Endodermal cell (in vitro differentiated cells): ENCODE results near the gene ANKRD33B. TPM values are rescaled to one million over a fixed set of nuclear protein-coding genes. Genes with fewer than 3 reads are reported as not detected.

ENCODE experiments used
- DNase-seq: peaks from one replicate; pipeline ENCODE4 v3.0.0-alpha.2; 2017
- H3K27ac ChIP-seq: 2 replicates; pipeline ENCODE4 v1.5.1; 2013; ENCODE audit warnings: mild to moderate bottlenecking, low read depth, low read length, moderate library complexity
- H3K27me3 ChIP-seq: 2 replicates; pipeline ENCODE4 v1.6.1; 2013; ENCODE audit warnings: mild to moderate bottlenecking, low read length, moderate library complexity; ENCODE audit not compliant: insufficient read depth, control insufficient read depth, poor library complexity, severe bottlenecking
- H3K36me3 ChIP-seq: 2 replicates; pipeline ENCODE4 v1.7.0; 2013; ENCODE audit warnings: mild to moderate bottlenecking, low read length, moderate library complexity; ENCODE audit not compliant: control insufficient read depth, insufficient read depth
- H3K4me1 ChIP-seq: one replicate; pipeline ENCODE4 v1.7.0; 2013; ENCODE audit warnings: low read length; ENCODE audit not compliant: control insufficient read depth, insufficient read depth
- H3K4me3 ChIP-seq: 2 replicates; pipeline ENCODE4 v1.5.1; 2013; ENCODE audit warnings: mild to moderate bottlenecking, low read length, moderate library complexity
- H3K9ac ChIP-seq: 2 replicates; pipeline ENCODE4 v1.6.1; 2013; ENCODE audit warnings: mild to moderate bottlenecking, low read length, moderate library complexity; ENCODE audit not compliant: poor library complexity, severe bottlenecking; ENCODE audit errors: extremely low read depth
- H3K9me3 ChIP-seq: 2 replicates; pipeline ENCODE4 v1.6.1; 2013; ENCODE audit warnings: mild to moderate bottlenecking, low read length, moderate library complexity; ENCODE audit not compliant: control insufficient read depth
- H3K27ac Mint-ChIP-seq: 2 replicates; pipeline ENCODE4 v1.8.0; 2020; ENCODE audit warnings: mixed read lengths
- H3K27me3 Mint-ChIP-seq: 2 replicates; pipeline ENCODE4 v1.8.0; 2021; ENCODE audit warnings: mild to moderate bottlenecking, mixed read lengths; ENCODE audit not compliant: insufficient read depth
- H3K36me3 Mint-ChIP-seq: 2 replicates; pipeline ENCODE4 v1.8.0; 2020; ENCODE audit warnings: low read depth, mixed read lengths
- H3K4me1 Mint-ChIP-seq: 2 replicates; pipeline ENCODE4 v1.8.0; 2020; ENCODE audit warnings: mixed read lengths
- H3K4me3 Mint-ChIP-seq: 2 replicates; pipeline ENCODE4 v1.8.0; 2020; ENCODE audit warnings: mild to moderate bottlenecking, moderate library complexity, mixed read lengths
- H3K9me3 Mint-ChIP-seq: 2 replicates; pipeline ENCODE4 v1.8.0; 2020; ENCODE audit warnings: mild to moderate bottlenecking, mixed read lengths
- WGBS, 2 experiments: methylation state at CpG; one replicate each; pipeline versions ENCODE4 v1.1.5 to v1.1.7; 2013; ENCODE audit warnings: missing lambda C conversion rate in 2 of 2, mixed read lengths in 1 of 2; ENCODE audit not compliant: insufficient coverage in 1 of 2, insufficient read length in 1 of 2; 5-methylcytosine and 5-hydroxymethylcytosine counted together
- total RNA-seq, 2 donors: library from RNA; stranded (reverse); fragmentation: NEBNext Ultra II Directional in 1 of 2; extraction: Animal tissue kit (Norgen Biotek cat#: 25700) in 1 of 2; gene quantifications; 2 replicates in 1 of 2; 3 replicates in 1 of 2; pipeline ENCODE4 v1.2.1, GENCODE V29; 2021
- TF ChIP-seq, protein P1 (sequence below): fragments of 200-600 bp; sonication (generic); conservative IDR thresholded peaks from 2 replicates; pipeline ENCODE4 v1.5.0; 2021; ENCODE audit warnings: antibody characterized with exemption, mild to moderate bottlenecking

The ANKRD33B gene
- total RNA-seq, 2 donors from 2014 or later: 21.9 to 37.2 TPM

DNA sequence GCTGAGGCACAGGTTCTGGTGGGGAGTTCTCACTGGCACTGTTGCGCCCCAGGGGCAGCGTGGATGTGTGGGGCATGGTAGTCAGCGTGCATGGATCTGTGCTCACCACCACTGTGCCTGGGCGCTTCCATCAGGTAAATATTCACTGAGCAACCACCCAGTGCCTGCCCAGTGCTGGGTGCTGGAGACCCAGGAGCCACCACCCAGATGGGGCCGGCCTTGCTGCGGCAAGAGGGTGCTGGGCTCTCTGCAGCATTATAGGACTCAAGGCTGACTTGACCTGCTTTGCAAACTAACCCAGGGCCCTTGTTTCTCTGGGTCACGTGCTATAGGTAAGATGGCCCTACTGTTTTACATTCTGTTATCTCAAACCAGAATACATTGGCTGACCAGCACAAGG, 136.6 kb downstream of the ANKRD33B start:
- Histone ChIP-seq H3K27ac (no peak overlapping the region), H3K36me3 (peaks cover 6% of the 10 kb centered on the region), H3K9ac (no peak overlapping the region), H3K9me3 (no peaks in the 10 kb centered on the region), H3K4me1 (peaks cover 9% of the 10 kb centered on the region), H3K4me3 (no peak overlapping the region), H3K27me3 (no peaks in the 10 kb centered on the region)
- peaks cover 27% of the 10 kb centered on the region for H3K4me1 Mint-ChIP-seq
- no peaks in the 10 kb centered on the region for H3K9me3 Mint-ChIP-seq
- no peak for DNase-seq
- H3K36me3 Mint-ChIP-seq: peaks cover 3% of the 10 kb centered on the region
- WGBS, 2 experiments: 94 to 97% methylated on average over 7 of the region's 7 CpGs
- no peaks in the 10 kb centered on the region for H3K27me3 Mint-ChIP-seq
- H3K27ac Mint-ChIP-seq: no peak overlapping the region
- TF ChIP-seq, protein P1, sequence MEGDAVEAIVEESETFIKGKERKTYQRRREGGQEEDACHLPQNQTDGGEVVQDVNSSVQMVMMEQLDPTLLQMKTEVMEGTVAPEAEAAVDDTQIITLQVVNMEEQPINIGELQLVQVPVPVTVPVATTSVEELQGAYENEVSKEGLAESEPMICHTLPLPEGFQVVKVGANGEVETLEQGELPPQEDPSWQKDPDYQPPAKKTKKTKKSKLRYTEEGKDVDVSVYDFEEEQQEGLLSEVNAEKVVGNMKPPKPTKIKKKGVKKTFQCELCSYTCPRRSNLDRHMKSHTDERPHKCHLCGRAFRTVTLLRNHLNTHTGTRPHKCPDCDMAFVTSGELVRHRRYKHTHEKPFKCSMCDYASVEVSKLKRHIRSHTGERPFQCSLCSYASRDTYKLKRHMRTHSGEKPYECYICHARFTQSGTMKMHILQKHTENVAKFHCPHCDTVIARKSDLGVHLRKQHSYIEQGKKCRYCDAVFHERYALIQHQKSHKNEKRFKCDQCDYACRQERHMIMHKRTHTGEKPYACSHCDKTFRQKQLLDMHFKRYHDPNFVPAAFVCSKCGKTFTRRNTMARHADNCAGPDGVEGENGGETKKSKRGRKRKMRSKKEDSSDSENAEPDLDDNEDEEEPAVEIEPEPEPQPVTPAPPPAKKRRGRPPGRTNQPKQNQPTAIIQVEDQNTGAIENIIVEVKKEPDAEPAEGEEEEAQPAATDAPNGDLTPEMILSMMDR: no peak
- no peak overlapping the region for H3K4me3 Mint-ChIP-seq

DNA sequence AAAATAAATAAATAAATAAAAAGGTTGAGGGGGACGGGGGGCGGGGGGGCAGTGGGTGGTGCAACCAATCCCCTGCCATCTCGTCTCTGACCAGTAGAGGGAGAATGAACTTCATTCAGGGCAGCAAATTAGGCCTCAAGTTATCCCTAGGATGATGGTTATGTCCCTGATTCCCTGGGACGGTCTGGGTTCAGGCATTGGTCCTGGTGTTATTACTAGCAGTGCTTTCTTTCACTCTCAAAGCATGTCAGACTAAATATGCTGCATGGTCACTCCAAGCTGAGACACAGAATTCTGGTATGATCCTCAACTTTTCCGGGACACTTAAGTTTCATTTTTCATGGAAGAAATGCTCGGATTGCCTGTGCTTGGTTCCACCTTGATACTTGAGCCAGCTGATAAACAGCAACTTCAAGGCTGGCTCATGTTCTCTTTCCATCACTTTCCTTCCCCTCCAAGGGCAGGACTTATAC, 137.7 kb downstream of the ANKRD33B start:
- Mint-ChIP-seq H3K27me3 (no peaks in the 10 kb centered on the region), H3K4me1 (peaks cover 34% of the 10 kb centered on the region), H3K4me3 (no peak overlapping the region), H3K36me3 (peaks cover 3% of the 10 kb centered on the region), H3K27ac (no peak overlapping the region), H3K9me3 (no peaks in the 10 kb centered on the region)
- H3K9me3 ChIP-seq: no peaks in the 10 kb centered on the region
- no peak overlapping the region for H3K9ac ChIP-seq
- H3K4me1 ChIP-seq: peaks cover 9% of the 10 kb centered on the region
- TF ChIP-seq, protein P1: peak; percentile 88
- H3K4me3 ChIP-seq: no peak overlapping the region
- DNase-seq: peak; percentile 78
- H3K36me3 ChIP-seq: peaks cover 7% of the 10 kb centered on the region
- no peak overlapping the region for H3K27ac ChIP-seq
- no peaks in the 10 kb centered on the region for H3K27me3 ChIP-seq
- 55 to 59% methylated on average over 6 of the region's 6 CpGs for WGBS, 2 experiments

DNA sequence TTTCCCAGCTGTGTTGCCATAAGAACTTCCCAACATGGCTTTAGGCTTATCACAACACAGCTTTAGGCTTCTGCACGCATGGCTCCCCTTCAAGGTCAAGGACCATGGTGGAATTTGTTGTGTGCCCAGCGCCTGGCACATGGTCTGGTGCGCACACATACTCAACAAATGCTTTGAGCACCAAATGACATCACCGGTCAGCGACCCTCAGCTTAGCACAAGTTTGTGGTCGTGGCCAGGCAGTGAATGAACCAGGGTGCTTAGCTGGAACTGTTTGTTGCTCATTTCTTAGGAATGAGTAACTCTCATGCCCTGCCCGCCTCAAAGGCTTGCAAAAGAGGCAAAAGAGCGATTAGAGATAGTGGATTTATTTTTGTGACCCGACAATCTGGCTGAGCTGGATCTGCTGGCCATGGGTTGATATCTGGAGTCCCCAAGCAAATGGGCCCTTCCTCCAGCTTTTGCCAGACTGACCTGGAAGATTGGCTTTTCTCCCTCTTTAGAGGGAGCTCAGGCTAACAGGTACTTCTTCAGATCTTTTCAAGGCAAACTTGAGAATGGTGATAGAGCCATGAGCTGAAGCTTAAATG, 138.3 kb downstream of the ANKRD33B start:
- TF ChIP-seq, protein P1: no peak
- no peak overlapping the region for H3K27ac ChIP-seq
- no peak for DNase-seq
- Mint-ChIP-seq H3K27me3 (no peaks in the 10 kb centered on the region), H3K4me3 (no peak overlapping the region), H3K9me3 (no peaks in the 10 kb centered on the region), H3K36me3 (peaks cover 3% of the 10 kb centered on the region), H3K27ac (peak overlapping the region; percentile 87), H3K4me1 (peaks cover 40% of the 10 kb centered on the region)
- WGBS, 2 experiments: 93 to 98% methylated on average over 9 of the region's 9 CpGs
- peaks cover 7% of the 10 kb centered on the region for H3K36me3 ChIP-seq
- no peak overlapping the region for H3K4me3 ChIP-seq
- peak overlapping the region; percentile 23 for H3K9ac ChIP-seq
- peaks cover 9% of the 10 kb centered on the region for H3K4me1 ChIP-seq
- no peaks in the 10 kb centered on the region for H3K9me3 ChIP-seq
- no peaks in the 10 kb centered on the region for H3K27me3 ChIP-seq
